Measurements from ENCODE around the gene UBA52.
"Not testable (repeated sequence)": the region's sequence is repeated elsewhere in the genome, so short reads cannot be mapped to it uniquely, and the experiment has no call there.

DNA sequence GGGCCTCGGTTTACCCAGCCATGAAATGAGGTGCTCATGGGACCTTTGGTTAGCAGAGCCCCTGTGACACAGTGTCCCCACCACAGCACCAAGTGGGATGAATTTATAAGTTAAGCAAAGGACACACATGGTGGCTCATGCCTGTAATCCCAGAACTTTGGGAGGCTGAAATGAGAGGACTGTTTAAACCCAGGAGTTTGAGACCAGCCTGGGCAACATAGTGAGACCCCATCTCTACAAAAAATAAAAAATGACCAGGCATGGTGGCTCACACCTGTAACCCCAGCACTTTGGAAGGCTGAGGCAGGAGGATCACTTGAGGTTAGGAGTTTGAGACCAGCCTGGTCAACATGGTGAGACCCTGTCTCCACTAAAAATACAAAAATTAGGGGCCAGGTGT is 31.5 kb upstream of the UBA52 start:
- TF ChIP-seq, protein P1, sequence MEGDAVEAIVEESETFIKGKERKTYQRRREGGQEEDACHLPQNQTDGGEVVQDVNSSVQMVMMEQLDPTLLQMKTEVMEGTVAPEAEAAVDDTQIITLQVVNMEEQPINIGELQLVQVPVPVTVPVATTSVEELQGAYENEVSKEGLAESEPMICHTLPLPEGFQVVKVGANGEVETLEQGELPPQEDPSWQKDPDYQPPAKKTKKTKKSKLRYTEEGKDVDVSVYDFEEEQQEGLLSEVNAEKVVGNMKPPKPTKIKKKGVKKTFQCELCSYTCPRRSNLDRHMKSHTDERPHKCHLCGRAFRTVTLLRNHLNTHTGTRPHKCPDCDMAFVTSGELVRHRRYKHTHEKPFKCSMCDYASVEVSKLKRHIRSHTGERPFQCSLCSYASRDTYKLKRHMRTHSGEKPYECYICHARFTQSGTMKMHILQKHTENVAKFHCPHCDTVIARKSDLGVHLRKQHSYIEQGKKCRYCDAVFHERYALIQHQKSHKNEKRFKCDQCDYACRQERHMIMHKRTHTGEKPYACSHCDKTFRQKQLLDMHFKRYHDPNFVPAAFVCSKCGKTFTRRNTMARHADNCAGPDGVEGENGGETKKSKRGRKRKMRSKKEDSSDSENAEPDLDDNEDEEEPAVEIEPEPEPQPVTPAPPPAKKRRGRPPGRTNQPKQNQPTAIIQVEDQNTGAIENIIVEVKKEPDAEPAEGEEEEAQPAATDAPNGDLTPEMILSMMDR (IDR thresholded peaks at IDR 0.05; ENCODE audit: insufficient read depth, low read length, poor library complexity, severe bottlenecking): not testable (repeated sequence)
- TF ChIP-seq EZH2phosphoT487 (conservative IDR thresholded peaks at IDR 0.05; ENCODE audit: low read length): not testable (repeated sequence)
